ENCODE results near the gene SEC31B.
A peak's percentile ranks its signal among the peaks of the same experiment; 100 is the strongest.

Gene SEC31B

DNA sequence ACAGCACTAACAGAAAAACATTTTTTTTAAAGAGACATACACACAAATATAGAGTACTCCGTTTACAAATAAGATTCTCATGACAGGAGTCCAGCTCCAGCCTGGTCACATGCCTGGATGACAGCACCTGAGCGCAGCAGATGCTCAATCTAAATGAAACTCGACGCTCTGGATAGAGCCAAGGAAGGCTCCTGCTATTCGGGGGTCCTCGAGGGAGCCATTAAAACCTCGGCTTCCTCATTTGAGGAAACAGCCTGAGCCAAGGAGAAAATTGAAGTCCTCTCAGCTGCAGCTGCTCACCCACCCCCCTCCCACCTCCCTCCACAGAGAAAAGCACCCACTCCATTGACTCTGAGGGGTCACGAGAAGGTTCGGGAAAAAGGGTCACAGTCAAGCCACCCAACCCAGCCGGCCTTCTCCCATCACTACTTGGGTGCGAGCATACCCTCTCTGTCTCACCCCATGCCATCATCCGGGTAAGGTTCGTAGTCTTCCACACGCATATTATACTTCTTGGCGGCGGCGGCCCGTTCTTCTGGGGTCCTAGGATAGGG, 9.3 kb upstream of the SEC31B start:
- Histone ChIP-seq H3K9ac (ENCODE audit: low read length in 2 of 2) (peak overlapping the region; percentile 97 to 98), H3K4me3 (ENCODE audit: low read length in 2 of 2) (peak overlapping the region; percentile 95 to 99), H3K36me3 (ENCODE audit: control insufficient read depth in 2 of 2, insufficient read depth in 2 of 2, low read length in 2 of 2) (peaks cover 28 to 29% of the 10 kb centered on the region in 2 donors), H3K4me1 (ENCODE audit: control insufficient read depth, insufficient read depth, low read length) (peaks cover 21% of the 10 kb centered on the region), H3K27ac (ENCODE audit: low read length) (peak overlapping the region; percentile 80), H3K9me3 (ENCODE audit: control insufficient read depth in 2 of 2, low read length in 2 of 2) (no peaks in the 10 kb centered on the region), H3K27me3 (ENCODE audit: control insufficient read depth in 1 of 2, insufficient read depth in 2 of 2, low read length in 2 of 2) (no peaks in the 10 kb centered on the region)

- Histone ChIP-seq H3K27me3 (ENCODE audit: control insufficient read depth in 1 of 2, insufficient read depth in 2 of 2, low read length in 2 of 2) (no peaks in the 10 kb centered on the region), H3K4me1 (ENCODE audit: control insufficient read depth, insufficient read depth, low read length) (peaks cover 21% of the 10 kb centered on the region), H3K4me3 (ENCODE audit: low read length in 2 of 2) (peak overlapping the region; percentile 95 to 99), H3K36me3 (ENCODE audit: control insufficient read depth in 2 of 2, insufficient read depth in 2 of 2, low read length in 2 of 2) (peaks cover 34 to 35% of the 10 kb centered on the region in 2 donors), H3K27ac (ENCODE audit: low read length) (peak overlapping the region; percentile 80), H3K9ac (ENCODE audit: low read length in 2 of 2) (peak overlapping the region; percentile 97 to 98), H3K9me3 (ENCODE audit: control insufficient read depth in 2 of 2, low read length in 2 of 2) (no peaks in the 10 kb centered on the region)
These were observed 8.6 kb upstream of the SEC31B start for GRCh38 chr10:100528123-100528886.

GRCh38 chr10:100524638-100525037, 5.0 kb upstream of the SEC31B start:
- H3K9me3 ChIP-seq (ENCODE audit: control insufficient read depth in 2 of 2, low read length in 2 of 2): no peaks in the 10 kb centered on the region
- H3K4me1 ChIP-seq (ENCODE audit: control insufficient read depth, insufficient read depth, low read length): peaks cover 16% of the 10 kb centered on the region
- no peak overlapping the region for H3K4me3 ChIP-seq (ENCODE audit: low read length in 2 of 2)
- H3K27ac ChIP-seq (ENCODE audit: low read length): no peak overlapping the region
- no peak overlapping the region for H3K9ac ChIP-seq (ENCODE audit: low read length in 2 of 2)
- H3K27me3 ChIP-seq (ENCODE audit: control insufficient read depth in 1 of 2, insufficient read depth in 2 of 2, low read length in 2 of 2): no peaks in the 10 kb centered on the region
- peaks cover 35 to 37% of the 10 kb centered on the region in 2 donors for H3K36me3 ChIP-seq (ENCODE audit: control insufficient read depth in 2 of 2, insufficient read depth in 2 of 2, low read length in 2 of 2)

DNA sequence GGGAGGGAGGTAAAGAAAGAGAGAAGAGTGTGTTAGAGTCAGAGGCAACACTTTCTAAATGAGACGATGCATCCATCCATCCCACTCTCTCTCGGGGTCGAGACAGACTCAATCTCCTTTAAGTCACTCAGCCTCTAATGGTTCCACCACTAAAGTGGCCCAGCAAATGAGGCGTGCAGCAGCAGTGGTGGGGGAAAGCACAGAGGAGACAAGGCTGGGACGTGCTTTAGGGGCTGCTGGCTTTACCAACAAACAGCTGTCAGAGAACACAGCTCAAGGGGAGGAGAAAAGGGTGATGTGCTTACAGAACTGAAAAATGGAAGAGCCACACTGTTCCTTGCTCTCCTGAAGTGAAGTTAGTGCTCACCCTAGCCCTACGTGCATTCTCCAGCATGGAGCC, 4.5 kb upstream of the SEC31B start:
- Histone ChIP-seq H3K4me3 (ENCODE audit: low read length in 2 of 2) (no peak overlapping the region), H3K27ac (ENCODE audit: low read length) (no peak overlapping the region), H3K4me1 (ENCODE audit: control insufficient read depth, insufficient read depth, low read length) (peaks cover 19% of the 10 kb centered on the region), H3K9ac (ENCODE audit: low read length in 2 of 2) (no peak overlapping the region), H3K9me3 (ENCODE audit: control insufficient read depth in 2 of 2, low read length in 2 of 2) (no peaks in the 10 kb centered on the region), H3K27me3 (ENCODE audit: control insufficient read depth in 1 of 2, insufficient read depth in 2 of 2, low read length in 2 of 2) (no peaks in the 10 kb centered on the region), H3K36me3 (ENCODE audit: control insufficient read depth in 2 of 2, insufficient read depth in 2 of 2, low read length in 2 of 2) (peaks cover 35 to 37% of the 10 kb centered on the region in 2 donors)

- H3K36me3 ChIP-seq (ENCODE audit: control insufficient read depth in 2 of 2, insufficient read depth in 2 of 2, low read length in 2 of 2): peaks cover 32 to 37% of the 10 kb centered on the region in 2 donors
- H3K27me3 ChIP-seq (ENCODE audit: control insufficient read depth in 1 of 2, insufficient read depth in 2 of 2, low read length in 2 of 2): no peaks in the 10 kb centered on the region
- H3K27ac ChIP-seq (ENCODE audit: low read length): no peak overlapping the region
These were observed 3.3 kb upstream of the SEC31B start for GRCh38 chr10:100522945-100523344.

GRCh38 chr10:100522107-100522801, 2.6 kb upstream of the SEC31B start:
- Histone ChIP-seq H3K4me3 (ENCODE audit: low read length in 2 of 2) (no peak overlapping the region), H3K9ac (ENCODE audit: low read length in 2 of 2) (no peak overlapping the region), H3K4me1 (ENCODE audit: control insufficient read depth, insufficient read depth, low read length) (peaks cover 12% of the 10 kb centered on the region), H3K27me3 (ENCODE audit: control insufficient read depth in 1 of 2, insufficient read depth in 2 of 2, low read length in 2 of 2) (no peaks in the 10 kb centered on the region), H3K9me3 (ENCODE audit: control insufficient read depth in 2 of 2, low read length in 2 of 2) (no peaks in the 10 kb centered on the region), H3K27ac (ENCODE audit: low read length) (no peak overlapping the region), H3K36me3 (ENCODE audit: control insufficient read depth in 2 of 2, insufficient read depth in 2 of 2, low read length in 2 of 2) (peaks cover 32 to 37% of the 10 kb centered on the region in 2 donors)

More at GRCh38 chr10:100522945-100523344, 3.3 kb upstream of the SEC31B start:
- H3K9ac ChIP-seq (ENCODE audit: low read length in 2 of 2): no peak overlapping the region
- H3K4me1 ChIP-seq (ENCODE audit: control insufficient read depth, insufficient read depth, low read length): peaks cover 12% of the 10 kb centered on the region
- H3K4me3 ChIP-seq (ENCODE audit: low read length in 2 of 2): no peak overlapping the region
- H3K9me3 ChIP-seq (ENCODE audit: control insufficient read depth in 2 of 2, low read length in 2 of 2): no peaks in the 10 kb centered on the region

DNA sequence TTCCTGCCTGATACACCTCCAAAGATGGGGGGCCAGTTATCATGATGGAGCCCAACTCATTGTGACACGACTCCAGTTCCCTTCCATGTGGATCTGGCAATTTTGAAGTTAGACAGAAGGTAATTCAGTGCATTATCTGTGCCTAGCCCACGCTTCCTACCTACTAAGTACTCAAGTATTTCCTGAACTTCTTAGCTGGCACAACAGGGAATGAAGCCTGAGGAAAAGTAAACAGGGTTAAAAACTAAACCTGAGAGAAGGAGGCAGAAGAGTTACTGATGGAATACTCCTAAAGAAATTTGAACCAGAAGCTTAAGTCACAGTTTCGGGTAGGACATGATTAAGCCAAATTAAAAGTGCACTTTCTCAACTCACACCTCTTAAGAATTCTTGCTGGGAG, 1.1 kb upstream of the SEC31B start:
- no peaks in the 10 kb centered on the region for H3K9me3 ChIP-seq (ENCODE audit: control insufficient read depth in 2 of 2, low read length in 2 of 2)
- H3K4me3 ChIP-seq (ENCODE audit: low read length in 2 of 2): no peak overlapping the region
- no peaks in the 10 kb centered on the region for H3K27me3 ChIP-seq (ENCODE audit: control insufficient read depth in 1 of 2, insufficient read depth in 2 of 2, low read length in 2 of 2)
- H3K36me3 ChIP-seq (ENCODE audit: control insufficient read depth in 2 of 2, insufficient read depth in 2 of 2, low read length in 2 of 2): peaks cover 24 to 28% of the 10 kb centered on the region in 2 donors
- H3K9ac ChIP-seq (ENCODE audit: low read length in 2 of 2): no peak overlapping the region
- H3K4me1 ChIP-seq (ENCODE audit: control insufficient read depth, insufficient read depth, low read length): peaks cover 12% of the 10 kb centered on the region
- H3K27ac ChIP-seq (ENCODE audit: low read length): no peak overlapping the region

- Histone ChIP-seq H3K4me3 (ENCODE audit: low read length in 2 of 2) (peak overlapping the region; percentile 62 to 82), H3K9me3 (ENCODE audit: control insufficient read depth in 2 of 2, low read length in 2 of 2) (no peaks in the 10 kb centered on the region), H3K4me1 (ENCODE audit: control insufficient read depth, insufficient read depth, low read length) (peaks cover 12% of the 10 kb centered on the region), H3K27ac (ENCODE audit: low read length) (no peak overlapping the region), H3K27me3 (ENCODE audit: control insufficient read depth in 1 of 2, insufficient read depth in 2 of 2, low read length in 2 of 2) (no peaks in the 10 kb centered on the region), H3K36me3 (ENCODE audit: control insufficient read depth in 2 of 2, insufficient read depth in 2 of 2, low read length in 2 of 2) (peaks cover 10 to 15% of the 10 kb centered on the region in 2 donors), H3K9ac (ENCODE audit: low read length in 2 of 2) (peak overlapping the region; percentile 68 to 71)
These were observed 860 bp downstream of the SEC31B start for GRCh38 chr10:100518761-100519241.

GRCh38 chr10:100516847-100517246, 2.8 kb downstream of the SEC31B start:
- no peak overlapping the region for H3K9ac ChIP-seq (ENCODE audit: low read length in 2 of 2)
- no peak overlapping the region for H3K4me3 ChIP-seq (ENCODE audit: low read length in 2 of 2)
- H3K27me3 ChIP-seq (ENCODE audit: control insufficient read depth in 1 of 2, insufficient read depth in 2 of 2, low read length in 2 of 2): no peaks in the 10 kb centered on the region
- no peak overlapping the region for H3K27ac ChIP-seq (ENCODE audit: low read length)
- no peaks in the 10 kb centered on the region for H3K9me3 ChIP-seq (ENCODE audit: control insufficient read depth in 2 of 2, low read length in 2 of 2)
- peaks cover 12% of the 10 kb centered on the region for H3K4me1 ChIP-seq (ENCODE audit: control insufficient read depth, insufficient read depth, low read length)
- H3K36me3 ChIP-seq (ENCODE audit: control insufficient read depth in 2 of 2, insufficient read depth in 2 of 2, low read length in 2 of 2): peaks cover 9 to 12% of the 10 kb centered on the region in 2 donors

GRCh38 chr10:100515612-100516011, 4.0 kb downstream of the SEC31B start:
- H3K4me1 ChIP-seq (ENCODE audit: control insufficient read depth, insufficient read depth, low read length): peaks cover 12% of the 10 kb centered on the region
- H3K4me3 ChIP-seq (ENCODE audit: low read length in 2 of 2): no peak overlapping the region
- no peak overlapping the region for H3K9ac ChIP-seq (ENCODE audit: low read length in 2 of 2)
- no peaks in the 10 kb centered on the region for H3K27me3 ChIP-seq (ENCODE audit: control insufficient read depth in 1 of 2, insufficient read depth in 2 of 2, low read length in 2 of 2)
- peaks cover 12 to 19% of the 10 kb centered on the region in 2 donors for H3K36me3 ChIP-seq (ENCODE audit: control insufficient read depth in 2 of 2, insufficient read depth in 2 of 2, low read length in 2 of 2)
- H3K27ac ChIP-seq (ENCODE audit: low read length): no peak overlapping the region
- H3K9me3 ChIP-seq (ENCODE audit: control insufficient read depth in 2 of 2, low read length in 2 of 2): no peaks in the 10 kb centered on the region
